ENCODE results near the gene ADGRL2. TPM values are rescaled to one million over a fixed set of nuclear protein-coding genes. Genes with fewer than 3 reads are reported as not detected.

Gene ADGRL2
- total and polyA plus RNA-seq, 2 experiments from 2014 or later, result 38.2 to 90.3 TPM

DNA sequence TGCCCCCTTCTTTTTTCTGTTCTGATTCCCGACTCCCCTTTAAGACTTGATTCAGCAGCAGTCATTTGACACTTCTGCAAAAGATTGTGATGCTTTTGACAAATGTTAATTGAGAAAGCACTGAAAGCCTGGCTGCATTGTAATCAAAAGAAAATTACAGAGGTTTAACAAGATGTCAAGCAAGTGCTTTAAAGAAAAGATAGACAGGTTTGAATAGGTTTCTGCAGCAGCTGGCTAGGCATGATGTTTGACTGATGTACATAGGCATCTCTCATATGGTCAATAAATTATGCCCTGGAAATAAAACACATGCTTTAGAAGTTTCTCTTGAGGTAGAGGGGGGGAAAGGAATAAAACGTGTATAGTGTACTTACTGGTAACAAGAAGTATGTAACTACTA is 147.8 kb downstream of the ADGRL2 start:
- Histone ChIP-seq H3K27me3 (ENCODE audit: insufficient read depth) (no peaks in the 10 kb centered on the region), H3K36me3 (ENCODE audit: insufficient read depth) (no peaks in the 10 kb centered on the region), H3K79me2 (replicated peaks; ENCODE audit: insufficient read depth) (peaks cover 70% of the 10 kb centered on the region), H3K4me3 (no peak overlapping the region), H2AFZ (no peak overlapping the region), H3K4me1 (ENCODE audit: insufficient read depth) (no peaks in the 10 kb centered on the region; the same call in none of the 2 replicates), H3K4me2 (no peak overlapping the region), H3K27ac (ENCODE audit: low read depth) (no peak overlapping the region), H4K20me1 (replicated peaks; ENCODE audit: insufficient read depth) (no peaks in the 10 kb centered on the region), H3K9me2 (ENCODE audit: insufficient read depth) (no peaks in the 10 kb centered on the region), H3F3A (replicated peaks; ENCODE audit: low read depth) (no peaks in the 10 kb centered on the region)
- ATAC-seq (no peak), DNase-seq (ENCODE audit: low spot score) (no peak)
- no peak overlapping the region for H3K27ac Mint-ChIP-seq
- H3K4me3 Mint-ChIP-seq, result no peak overlapping the region
- peaks cover 19% of the 10 kb centered on the region for H3K4me1 Mint-ChIP-seq
- peaks cover 1% of the 10 kb centered on the region for H3K27me3 Mint-ChIP-seq (ENCODE audit: insufficient read depth, low read depth, poor library complexity)
- peaks cover 16% of the 10 kb centered on the region; the same call in 2 of the 3 replicates for H3K36me3 Mint-ChIP-seq (ENCODE audit: low read depth)
- TF ChIP-seq POLR2AphosphoS5 (IDR thresholded peaks at IDR 0.05; ENCODE audit: low read depth) (no peak), CREB1 (CRISPR knock-in tag; IDR thresholded peaks at IDR 0.05; ENCODE audit: low read depth) (no peak), EZH2phosphoT487 (IDR thresholded peaks at IDR 0.05; ENCODE audit: unreplicated experiment) (no peak), STAT1 (IDR thresholded peaks at IDR 0.05; ENCODE audit: unreplicated experiment) (no peak), ZNF114 (CRISPR knock-in tag; IDR thresholded peaks at IDR 0.05) (no peak), EZH2 (IDR thresholded peaks at IDR 0.05; ENCODE audit: low read depth, unreplicated experiment) (no peak), ZNF331 (CRISPR knock-in tag; IDR thresholded peaks at IDR 0.05; ENCODE audit: low read depth) (no peak), NANOG (IDR thresholded peaks at IDR 0.05; ENCODE audit: borderline replicate concordance) (no peak), ETS1 (IDR thresholded peaks at IDR 0.05) (no peak)
- TF ChIP-seq, protein P1, sequence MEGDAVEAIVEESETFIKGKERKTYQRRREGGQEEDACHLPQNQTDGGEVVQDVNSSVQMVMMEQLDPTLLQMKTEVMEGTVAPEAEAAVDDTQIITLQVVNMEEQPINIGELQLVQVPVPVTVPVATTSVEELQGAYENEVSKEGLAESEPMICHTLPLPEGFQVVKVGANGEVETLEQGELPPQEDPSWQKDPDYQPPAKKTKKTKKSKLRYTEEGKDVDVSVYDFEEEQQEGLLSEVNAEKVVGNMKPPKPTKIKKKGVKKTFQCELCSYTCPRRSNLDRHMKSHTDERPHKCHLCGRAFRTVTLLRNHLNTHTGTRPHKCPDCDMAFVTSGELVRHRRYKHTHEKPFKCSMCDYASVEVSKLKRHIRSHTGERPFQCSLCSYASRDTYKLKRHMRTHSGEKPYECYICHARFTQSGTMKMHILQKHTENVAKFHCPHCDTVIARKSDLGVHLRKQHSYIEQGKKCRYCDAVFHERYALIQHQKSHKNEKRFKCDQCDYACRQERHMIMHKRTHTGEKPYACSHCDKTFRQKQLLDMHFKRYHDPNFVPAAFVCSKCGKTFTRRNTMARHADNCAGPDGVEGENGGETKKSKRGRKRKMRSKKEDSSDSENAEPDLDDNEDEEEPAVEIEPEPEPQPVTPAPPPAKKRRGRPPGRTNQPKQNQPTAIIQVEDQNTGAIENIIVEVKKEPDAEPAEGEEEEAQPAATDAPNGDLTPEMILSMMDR (conservative IDR thresholded peaks at IDR 0.05; ENCODE audit: low read depth in 2 of 2), result no peak
- no peaks in the 10 kb centered on the region for H3K9me3 Mint-ChIP-seq

- Histone ChIP-seq H3K4me2 (no peak overlapping the region), H3K9me2 (ENCODE audit: insufficient read depth) (no peaks in the 10 kb centered on the region), H3K4me3 (no peak overlapping the region), H3K27ac (ENCODE audit: low read depth) (peak overlapping the region; percentile 20; the same call in 1 of the 2 replicates), H3F3A (replicated peaks; ENCODE audit: low read depth) (no peaks in the 10 kb centered on the region), H3K4me1 (ENCODE audit: insufficient read depth) (no peaks in the 10 kb centered on the region; the same call in none of the 2 replicates), H3K36me3 (ENCODE audit: insufficient read depth) (no peaks in the 10 kb centered on the region), H2AFZ (no peak overlapping the region), H3K27me3 (ENCODE audit: insufficient read depth) (no peaks in the 10 kb centered on the region), H4K20me1 (replicated peaks; ENCODE audit: insufficient read depth) (no peaks in the 10 kb centered on the region), H3K79me2 (replicated peaks; ENCODE audit: insufficient read depth) (peaks cover 60% of the 10 kb centered on the region)
- Mint-ChIP-seq H3K27me3 (ENCODE audit: insufficient read depth, low read depth, poor library complexity) (no peaks in the 10 kb centered on the region), H3K4me3 (no peak overlapping the region), H3K9me3 (no peaks in the 10 kb centered on the region), H3K36me3 (ENCODE audit: low read depth) (peaks cover 16% of the 10 kb centered on the region; the same call in 2 of the 3 replicates), H3K4me1 (peaks cover 16% of the 10 kb centered on the region), H3K27ac (peak overlapping the region; percentile 48; the same call in 1 of the 2 replicates)
- DNase-seq (ENCODE audit: low spot score) (no peak), ATAC-seq (no peak)
- TF ChIP-seq, protein P1 (conservative IDR thresholded peaks at IDR 0.05; ENCODE audit: low read depth in 2 of 2), result no peak
- TF ChIP-seq REST (IDR thresholded peaks at IDR 0.05; ENCODE audit: unreplicated experiment) (no peak), NANOG (IDR thresholded peaks at IDR 0.05; ENCODE audit: borderline replicate concordance) (no peak), EZH2phosphoT487 (IDR thresholded peaks at IDR 0.05; ENCODE audit: unreplicated experiment) (no peak), ETS1 (IDR thresholded peaks at IDR 0.05) (no peak), JUNB (IDR thresholded peaks at IDR 0.05; ENCODE audit: unreplicated experiment) (no peak), ZNF331 (CRISPR knock-in tag; IDR thresholded peaks at IDR 0.05; ENCODE audit: low read depth) (no peak), STAT1 (IDR thresholded peaks at IDR 0.05; ENCODE audit: unreplicated experiment) (no peak)
Observed at GRCh38 chr1:81949421-81949820, 148.7 kb downstream of the ADGRL2 start.
